Esophagus muscularis mucosa (tissue), 4 donors: Measurements from ENCODE around the gene MST1R. TPM values are rescaled to one million over a fixed set of nuclear protein-coding genes. Genes with fewer than 3 reads are reported as not detected.

Experiments
- DNase-seq: peaks from one replicate; pipeline ENCODE4 v3.0.0-alpha.2; 2017; ENCODE audit errors: extremely low spot score
- H3K27ac ChIP-seq, 4 donors: fragments of 200-600 bp; sonication (generic); replicated peaks in 1 of 4; 1 replicate in 3 of 4; 2 replicates in 1 of 4; pipeline ENCODE4 v1.5.1; 2016 to 2019; ENCODE audit warnings: mild to moderate bottlenecking in 1 of 4
- H3K27me3 ChIP-seq, 4 donors: fragments of 200-600 bp; sonication (generic); one replicate each; pipeline versions ENCODE4 v1.5.1 to v1.6.0; 2016 to 2019
- H3K36me3 ChIP-seq, 4 donors: fragments of 200-600 bp; sonication (generic); one replicate each; pipeline ENCODE4 v1.5.1; 2016 to 2019
- H3K4me1 ChIP-seq, 4 donors: fragments of 200-600 bp; sonication (generic); one replicate each; pipeline ENCODE4 v1.5.1; 2016 to 2019
- H3K4me3 ChIP-seq, 4 donors: fragments of 200-600 bp; sonication (generic); 1 replicate in 2 of 4; 2 replicates in 2 of 4; pipeline ENCODE4 v1.5.1; 2016 to 2019; ENCODE audit warnings: mild to moderate bottlenecking in 4 of 4, moderate library complexity in 1 of 4
- H3K9me3 ChIP-seq, 4 donors: fragments of 200-600 bp; sonication (generic); 1 replicate in 3 of 4; 2 replicates in 1 of 4; pipeline ENCODE4 v1.5.1; 2016 to 2019
- EP300 ChIP-seq: sonication (generic); formaldehyde crosslinking; IDR thresholded peaks from one replicate; pipeline ENCODE4 v1.6.1; 2017; ENCODE audit warnings: antibody characterized with exemption
- POLR2A ChIP-seq: fragments of 450-650 bp; IDR thresholded peaks from one replicate; pipeline ENCODE4 v1.6.1; 2017; ENCODE audit warnings: antibody characterized with exemption, moderate library complexity, mild to moderate bottlenecking, low read depth
- POLR2AphosphoS5 ChIP-seq, 2 donors: sonication (generic); formaldehyde crosslinking; IDR thresholded peaks; one replicate each; pipeline ENCODE4 v1.6.1; 2017; ENCODE audit warnings: antibody characterized with exemption in 2 of 2
- WGBS: methylation state at CpG from one replicate; pipeline ENCODE4 v1.1.5; 2018; 5-methylcytosine and 5-hydroxymethylcytosine counted together
- intact Hi-C: fragments of 100-400 bp; cut with DNase I; formaldehyde crosslinking; loops from one replicate; pipeline ENCODE4 v1.15.1; 2023
- total RNA-seq, 4 donors: library from RNA; depleted of rRNA; stranded (reverse); fragments of >200 nt; gene quantifications; one replicate each; pipeline versions ENCODE4 v1.1.0 to v1.2.1, GENCODE V29; 2016
- TF ChIP-seq, protein P1 (sequence below), 3 experiments: fragments of 200-600 bp in 2 of 3; fragments of 450-650 bp in 1 of 3; sonication (generic) in 2 of 3; IDR thresholded peaks; one replicate each; pipeline ENCODE4 v1.5.1; 2017 to 2019; ENCODE audit warnings: antibody characterized with exemption in 3 of 3, mild to moderate bottlenecking in 2 of 3, moderate library complexity in 1 of 3

The MST1R gene
- total RNA-seq, 4 donors from 2014 or later: 1.7 to 6.6 (median 3.6) TPM

DNA sequence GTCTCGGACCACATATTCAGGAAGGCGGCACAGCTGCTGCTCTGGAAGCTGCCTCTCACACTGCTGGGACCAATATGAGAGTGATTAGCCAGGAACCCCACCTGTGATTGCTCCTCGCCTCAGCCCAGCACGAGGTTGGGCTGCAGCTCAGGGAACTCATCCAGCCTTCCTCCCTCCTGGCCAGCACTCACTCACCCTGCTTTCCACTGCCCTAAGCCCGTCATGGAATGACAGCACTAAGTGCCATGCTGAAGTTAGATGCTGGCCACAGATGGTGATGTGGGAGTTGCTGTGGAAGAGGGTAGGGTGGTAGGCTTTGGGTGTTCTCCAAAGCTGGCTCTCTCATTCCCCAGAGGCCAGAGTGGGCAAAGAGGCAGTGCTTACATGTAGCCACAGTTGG is 7.3 kb downstream of the MST1R start:
- Histone ChIP-seq H3K4me3 (no peak overlapping the region), H3K36me3 (peaks cover 0 to 32% (median 14%) of the 10 kb centered on the region in 4 donors), H3K27me3 (no peaks in the 10 kb centered on the region), H3K9me3 (no peaks in the 10 kb centered on the region), H3K4me1 (peaks cover 3 to 12% (median 8%) of the 10 kb centered on the region in 4 donors), H3K27ac (no peak overlapping the region)
- DNase-seq: no peak
- TF ChIP-seq POLR2AphosphoS5 (IDR thresholded peaks at IDR 0.05): no peak
- TF ChIP-seq POLR2A: no peak
- TF ChIP-seq EP300: no peak
- TF ChIP-seq, protein P1, sequence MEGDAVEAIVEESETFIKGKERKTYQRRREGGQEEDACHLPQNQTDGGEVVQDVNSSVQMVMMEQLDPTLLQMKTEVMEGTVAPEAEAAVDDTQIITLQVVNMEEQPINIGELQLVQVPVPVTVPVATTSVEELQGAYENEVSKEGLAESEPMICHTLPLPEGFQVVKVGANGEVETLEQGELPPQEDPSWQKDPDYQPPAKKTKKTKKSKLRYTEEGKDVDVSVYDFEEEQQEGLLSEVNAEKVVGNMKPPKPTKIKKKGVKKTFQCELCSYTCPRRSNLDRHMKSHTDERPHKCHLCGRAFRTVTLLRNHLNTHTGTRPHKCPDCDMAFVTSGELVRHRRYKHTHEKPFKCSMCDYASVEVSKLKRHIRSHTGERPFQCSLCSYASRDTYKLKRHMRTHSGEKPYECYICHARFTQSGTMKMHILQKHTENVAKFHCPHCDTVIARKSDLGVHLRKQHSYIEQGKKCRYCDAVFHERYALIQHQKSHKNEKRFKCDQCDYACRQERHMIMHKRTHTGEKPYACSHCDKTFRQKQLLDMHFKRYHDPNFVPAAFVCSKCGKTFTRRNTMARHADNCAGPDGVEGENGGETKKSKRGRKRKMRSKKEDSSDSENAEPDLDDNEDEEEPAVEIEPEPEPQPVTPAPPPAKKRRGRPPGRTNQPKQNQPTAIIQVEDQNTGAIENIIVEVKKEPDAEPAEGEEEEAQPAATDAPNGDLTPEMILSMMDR (IDR thresholded peaks at IDR 0.05): no peak
- WGBS: 90% methylated on average over 2 of the region's 5 CpGs
- intact Hi-C loops: no loop called here

DNA sequence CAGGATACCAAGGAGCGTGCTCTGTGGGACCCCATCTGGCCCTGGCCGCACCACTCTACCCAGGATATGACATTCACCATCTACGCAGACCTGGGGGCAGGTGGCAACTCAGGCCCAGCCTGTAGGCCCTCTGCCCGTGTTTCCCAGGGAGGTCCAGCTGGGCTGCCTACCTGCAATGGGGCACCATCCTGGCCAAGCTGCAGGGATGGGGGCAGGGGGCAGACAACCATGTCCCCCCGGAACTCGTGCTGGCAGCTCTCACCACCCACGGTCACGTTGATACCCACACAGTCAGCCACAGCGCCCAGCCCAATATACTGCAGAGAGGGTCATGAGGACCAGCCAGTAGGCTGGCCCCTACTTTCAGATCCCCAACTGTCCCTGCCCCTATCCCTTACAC is 7.9 kb downstream of the MST1R start:
- TF ChIP-seq, protein P1 (IDR thresholded peaks at IDR 0.05): no peak
- TF ChIP-seq POLR2A (no peak), EP300 (no peak), POLR2AphosphoS5 (IDR thresholded peaks at IDR 0.05) (no peak)
- WGBS: 95% methylated on average over 9 of the region's 9 CpGs
- DNase-seq: no peak
- Histone ChIP-seq H3K27ac (no peak overlapping the region), H3K36me3 (peaks cover 0 to 32% (median 14%) of the 10 kb centered on the region in 4 donors), H3K4me3 (no peak overlapping the region), H3K27me3 (no peaks in the 10 kb centered on the region), H3K9me3 (no peaks in the 10 kb centered on the region), H3K4me1 (peaks cover 0 to 7% (median 3%) of the 10 kb centered on the region in 4 donors)
- intact Hi-C loops: no loop called here

DNA sequence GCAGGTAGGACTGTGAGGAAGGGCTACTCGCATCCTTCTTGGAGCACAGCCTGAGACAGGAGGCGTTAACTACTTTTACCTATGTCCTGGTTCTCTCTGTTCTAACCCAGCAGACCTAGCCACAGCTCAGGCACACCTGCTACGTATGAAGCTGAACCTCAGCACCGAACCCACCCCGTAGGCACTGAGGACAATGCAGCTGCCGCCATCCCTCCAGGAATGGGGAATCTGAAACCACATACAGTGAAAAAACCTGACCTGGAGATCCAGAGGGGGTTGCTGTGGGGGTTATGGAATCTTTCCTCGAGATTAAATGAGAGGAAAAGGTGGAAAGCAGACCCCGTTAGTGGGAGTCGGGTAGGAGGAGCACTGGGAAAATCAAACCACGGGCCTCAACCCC is 14.4 kb downstream of the MST1R start:
- Histone ChIP-seq H3K4me3 (no peak overlapping the region), H3K4me1 (no peaks in the 10 kb centered on the region), H3K27me3 (no peaks in the 10 kb centered on the region), H3K9me3 (no peaks in the 10 kb centered on the region), H3K36me3 (peaks cover 0 to 5% (median 0%) of the 10 kb centered on the region in 4 donors), H3K27ac (no peak overlapping the region)
- intact Hi-C loops: no loop called here
- no peak for DNase-seq
- WGBS: 85% methylated on average over 10 of the region's 10 CpGs
- TF ChIP-seq, protein P1 (IDR thresholded peaks at IDR 0.05): no peak
- TF ChIP-seq EP300 (no peak), POLR2A (no peak), POLR2AphosphoS5 (IDR thresholded peaks at IDR 0.05) (no peak)

DNA sequence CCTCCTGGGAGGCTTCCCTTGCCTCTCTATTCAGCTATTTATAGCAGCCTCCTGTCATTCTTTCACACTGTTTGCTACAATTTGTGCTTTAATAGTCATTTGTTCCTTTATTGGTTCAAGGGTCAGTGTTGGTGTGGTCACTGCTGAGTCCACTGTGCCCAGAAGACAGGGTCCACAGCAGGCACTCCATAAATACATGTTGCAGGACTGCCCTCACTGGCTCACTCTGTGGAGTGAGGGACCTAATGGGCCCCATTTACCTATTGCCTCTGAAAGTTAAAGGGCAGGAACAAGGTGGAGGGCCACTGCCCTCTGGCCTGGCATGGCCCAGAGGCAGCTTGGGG is 16.8 kb downstream of the MST1R start:
- no peak for DNase-seq
- no peaks in the 10 kb centered on the region for H3K27me3 ChIP-seq
- intact Hi-C loops: no loop called here
- peaks cover 0 to 5% (median 0%) of the 10 kb centered on the region in 4 donors for H3K36me3 ChIP-seq
- H3K27ac ChIP-seq: no peak overlapping the region
- no peak overlapping the region for H3K4me3 ChIP-seq
- no peak for TF ChIP-seq EP300
- no peak for TF ChIP-seq POLR2AphosphoS5 (IDR thresholded peaks at IDR 0.05)
- no peaks in the 10 kb centered on the region for H3K9me3 ChIP-seq
- peaks cover 7 to 9% (median 9%) of the 10 kb centered on the region in 4 donors for H3K4me1 ChIP-seq

DNA sequence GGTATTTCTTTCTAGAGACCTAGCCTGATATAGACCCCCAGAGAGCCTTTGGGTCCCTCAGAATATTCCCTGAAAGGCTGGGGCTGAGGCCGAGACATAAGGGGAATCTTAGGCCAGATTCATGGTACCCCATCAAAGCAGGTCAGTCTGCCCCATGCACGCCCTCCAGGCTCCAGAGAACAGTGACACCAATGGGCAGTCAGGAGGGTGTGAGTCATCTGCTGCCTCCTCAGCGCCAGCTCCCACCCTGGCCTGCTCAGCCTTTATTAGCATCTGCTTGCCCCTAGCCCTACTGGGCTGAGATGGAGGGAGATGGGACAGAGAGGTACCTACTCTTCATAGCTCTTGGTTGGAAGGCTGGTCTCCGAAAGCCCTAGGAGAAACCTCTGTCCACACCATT is 19.7 kb downstream of the MST1R start:
- Histone ChIP-seq H3K27me3 (no peaks in the 10 kb centered on the region), H3K36me3 (no peaks in the 10 kb centered on the region), H3K9me3 (no peaks in the 10 kb centered on the region), H3K4me3 (no peak overlapping the region), H3K27ac (no peak overlapping the region), H3K4me1 (peaks cover 19 to 24% (median 23%) of the 10 kb centered on the region in 4 donors)
- no peak for DNase-seq
- WGBS: 87% methylated on average over 4 of the region's 4 CpGs
- intact Hi-C loops: no loop called here
- TF ChIP-seq POLR2AphosphoS5 (IDR thresholded peaks at IDR 0.05) (no peak), EP300 (no peak), POLR2A (no peak)
- TF ChIP-seq, protein P1 (IDR thresholded peaks at IDR 0.05): no peak
